ENCODE measurements around the gene VAMP1.
"Not testable (repeated sequence)": the region's sequence is repeated elsewhere in the genome, so short reads cannot be mapped to it uniquely, and the experiment has no call there.

The VAMP1 gene

DNA sequence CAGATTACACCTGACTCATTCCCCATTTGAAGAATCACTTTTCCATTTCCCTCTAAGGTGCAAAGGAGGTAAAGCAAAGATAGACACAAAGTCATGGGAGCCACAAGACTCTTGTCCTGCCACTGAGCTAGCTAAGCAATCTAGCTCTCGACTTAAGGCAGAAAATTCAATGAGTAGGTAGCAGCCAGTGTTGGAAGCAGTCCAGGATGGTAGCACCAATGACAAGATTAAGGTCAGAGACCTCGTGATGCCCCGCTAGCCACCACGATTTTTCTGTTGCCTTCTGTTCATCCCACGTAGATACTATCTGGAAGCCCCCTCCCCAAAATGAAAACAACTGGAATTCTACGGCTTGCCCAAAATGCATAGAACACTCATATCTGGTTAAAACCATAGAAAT, 1.4 kb downstream of the VAMP1 start:
- no peak for DNase-seq

GRCh38 chr12:6468283-6468575, 2.2 kb downstream of the VAMP1 start:
- DNase-seq: no peak

DNA sequence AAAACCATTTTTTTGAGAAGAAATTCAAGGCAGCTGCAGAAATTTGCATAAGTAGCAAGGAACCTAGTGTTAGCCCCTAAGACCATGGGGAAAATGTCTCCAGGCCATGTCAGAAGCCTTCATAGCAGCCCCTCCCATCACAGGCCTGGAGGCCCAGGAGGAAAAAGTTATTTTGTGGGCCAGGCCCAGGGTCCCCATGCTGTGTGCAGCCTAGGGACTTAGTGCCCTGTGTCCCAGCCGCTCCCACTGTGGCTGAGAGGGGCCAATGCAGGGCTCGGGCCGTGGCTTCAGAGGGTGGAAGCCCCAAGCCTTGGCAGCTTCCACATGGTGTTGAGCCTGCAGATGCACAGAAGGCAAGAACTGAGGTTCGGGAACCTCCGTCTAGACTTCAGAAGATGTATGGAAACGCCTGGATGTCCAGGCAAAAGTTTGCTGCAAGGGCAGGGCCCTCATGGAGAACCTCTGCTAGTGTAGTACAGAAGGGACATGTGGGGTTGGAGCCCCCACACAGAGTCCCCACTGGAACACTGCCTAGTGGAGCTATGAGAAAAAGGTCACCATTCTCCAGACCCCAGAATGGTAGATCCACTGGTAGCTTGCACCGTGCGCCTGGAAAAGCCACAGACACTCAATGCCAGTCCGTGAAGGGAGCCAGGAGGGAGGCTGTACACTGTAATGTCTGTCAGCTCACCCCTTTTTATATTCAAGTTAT, 2.8 kb downstream of the VAMP1 start:
- DNase-seq: not testable (repeated sequence)

- DNase-seq: not testable (repeated sequence)
These were observed 3.7 kb downstream of the VAMP1 start for GRCh38 chr12:6466751-6467150.

GRCh38 chr12:6466184-6466573, 4.3 kb downstream of the VAMP1 start:
- no peak for DNase-seq

GRCh38 chr12:6465467-6466183, 4.9 kb downstream of the VAMP1 start:
- DNase-seq: peak in 1 of 2 donors; percentile 61

GRCh38 chr12:6464531-6464930, 5.9 kb downstream of the VAMP1 start:
- DNase-seq: no peak

DNA sequence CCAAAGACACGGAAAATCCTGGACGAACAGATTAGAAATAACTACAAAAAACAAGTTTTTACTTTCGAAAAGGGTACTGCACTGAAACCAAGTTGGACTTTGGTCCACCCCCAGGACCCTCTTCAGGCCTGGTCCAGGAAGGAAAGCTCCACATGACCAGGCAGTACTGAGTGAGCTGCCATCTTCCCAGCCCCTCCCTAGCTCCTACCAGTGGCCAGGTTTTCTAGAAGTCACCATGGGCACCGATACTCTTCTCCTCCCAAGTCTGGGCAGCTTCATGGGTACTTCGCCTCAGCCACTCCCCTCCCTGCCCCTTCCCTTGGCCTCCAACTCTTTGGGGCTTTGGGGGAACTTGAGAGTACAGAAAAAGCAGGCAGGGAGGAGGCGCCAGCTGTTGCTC, 6.6 kb downstream of the VAMP1 start:
- DNase-seq: no peak

DNA sequence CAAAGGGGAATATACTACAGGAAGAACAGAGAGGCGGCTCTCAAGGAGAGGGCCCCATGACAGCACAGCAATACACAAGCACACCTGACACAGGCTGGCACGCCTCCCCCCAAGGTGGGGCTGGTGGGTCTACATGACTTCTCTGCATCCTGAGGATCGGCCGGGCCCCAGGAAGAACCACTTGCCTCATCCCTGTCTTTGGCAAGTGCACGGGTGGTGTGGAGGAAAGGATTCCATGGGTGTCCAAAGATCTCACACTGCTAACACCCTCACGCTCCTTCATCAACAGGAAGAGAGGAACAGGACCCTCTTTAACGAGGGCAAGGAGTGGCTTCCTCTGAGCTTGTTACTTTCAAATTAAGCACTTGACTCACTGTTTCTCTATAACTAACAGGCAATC, 7.3 kb downstream of the VAMP1 start:
- no peak for DNase-seq

GRCh38 chr12:6462234-6462995, 8.1 kb downstream of the VAMP1 start:
- peak in 1 of 2 donors; percentile 46 for DNase-seq

- peak; percentile 68 to 79 for DNase-seq
These were observed 8.9 kb downstream of the VAMP1 start for GRCh38 chr12:6461401-6462233.

DNA sequence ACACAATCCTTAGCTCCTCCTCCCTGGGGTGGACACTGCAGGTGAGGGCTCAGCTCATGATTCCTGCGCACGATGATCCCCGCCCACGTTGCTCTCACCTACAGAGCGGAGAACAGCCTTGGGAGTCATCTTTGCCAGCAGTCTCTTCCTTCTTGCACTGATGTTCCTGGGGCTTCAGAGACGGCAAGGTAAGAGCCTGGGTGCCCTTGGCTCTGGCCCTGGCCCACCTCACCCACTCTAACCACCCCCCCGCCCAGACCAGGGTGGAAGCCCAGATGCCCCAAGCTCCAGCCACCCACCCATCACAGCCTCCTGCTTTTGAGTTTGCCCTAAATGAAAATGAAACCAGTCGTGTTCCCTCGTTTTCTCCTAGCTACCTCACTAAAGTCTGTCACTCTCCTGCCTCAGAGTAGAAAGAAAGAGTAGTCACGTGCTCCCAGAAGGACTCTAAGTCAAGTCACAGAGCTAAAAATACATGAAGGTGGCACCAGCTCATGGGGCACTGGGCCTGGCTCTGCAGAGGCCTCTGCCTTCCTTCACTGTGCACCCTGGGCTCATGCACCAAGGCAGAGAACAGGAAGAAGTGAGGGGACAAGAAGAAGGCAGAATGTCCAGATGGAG, 9.6 kb downstream of the VAMP1 start:
- peak; percentile 55 to 62 for DNase-seq

- no peak for DNase-seq
These were observed 11.5 kb downstream of the VAMP1 start for GRCh38 chr12:6459004-6459337.

- DNase-seq: no peak
These were observed 12.0 kb downstream of the VAMP1 start for GRCh38 chr12:6458281-6459003.

DNA sequence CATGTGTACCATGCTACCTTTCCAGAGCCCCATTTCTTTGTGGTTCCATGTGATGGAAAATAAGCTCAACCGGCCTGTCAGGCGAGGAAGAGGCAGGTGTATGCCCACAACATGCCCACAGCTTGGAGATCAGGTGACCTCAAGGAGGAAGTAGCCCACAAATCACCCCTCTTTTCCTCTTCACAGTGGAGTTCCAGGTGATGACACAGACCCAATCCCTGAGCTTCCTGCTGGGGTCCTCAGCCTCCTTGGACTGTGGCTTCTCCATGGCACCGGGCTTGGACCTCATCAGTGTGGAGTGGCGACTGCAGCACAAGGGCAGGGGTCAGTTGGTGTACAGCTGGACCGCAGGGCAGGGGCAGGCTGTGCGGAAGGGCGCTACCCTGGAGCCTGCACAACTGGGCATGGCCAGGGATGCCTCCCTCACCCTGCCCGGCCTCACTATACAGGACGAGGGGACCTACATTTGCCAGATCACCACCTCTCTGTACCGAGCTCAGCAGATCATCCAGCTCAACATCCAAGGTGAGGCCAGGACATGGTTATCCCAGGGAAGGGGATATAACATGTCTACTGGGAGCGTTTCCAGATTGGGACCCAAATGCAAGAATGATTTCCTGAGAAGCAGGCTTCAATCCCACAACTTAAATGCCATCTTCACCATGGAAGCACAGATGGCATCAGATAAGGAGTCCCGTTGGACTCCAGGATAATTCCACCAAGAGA, 13.1 kb downstream of the VAMP1 start:
- DNase-seq: no peak

- DNase-seq: no peak
These were observed 17.4 kb downstream of the VAMP1 start for GRCh38 chr12:6452944-6453630.

- no peak for DNase-seq
These were observed 18.1 kb downstream of the VAMP1 start for GRCh38 chr12:6452245-6452943.

DNA sequence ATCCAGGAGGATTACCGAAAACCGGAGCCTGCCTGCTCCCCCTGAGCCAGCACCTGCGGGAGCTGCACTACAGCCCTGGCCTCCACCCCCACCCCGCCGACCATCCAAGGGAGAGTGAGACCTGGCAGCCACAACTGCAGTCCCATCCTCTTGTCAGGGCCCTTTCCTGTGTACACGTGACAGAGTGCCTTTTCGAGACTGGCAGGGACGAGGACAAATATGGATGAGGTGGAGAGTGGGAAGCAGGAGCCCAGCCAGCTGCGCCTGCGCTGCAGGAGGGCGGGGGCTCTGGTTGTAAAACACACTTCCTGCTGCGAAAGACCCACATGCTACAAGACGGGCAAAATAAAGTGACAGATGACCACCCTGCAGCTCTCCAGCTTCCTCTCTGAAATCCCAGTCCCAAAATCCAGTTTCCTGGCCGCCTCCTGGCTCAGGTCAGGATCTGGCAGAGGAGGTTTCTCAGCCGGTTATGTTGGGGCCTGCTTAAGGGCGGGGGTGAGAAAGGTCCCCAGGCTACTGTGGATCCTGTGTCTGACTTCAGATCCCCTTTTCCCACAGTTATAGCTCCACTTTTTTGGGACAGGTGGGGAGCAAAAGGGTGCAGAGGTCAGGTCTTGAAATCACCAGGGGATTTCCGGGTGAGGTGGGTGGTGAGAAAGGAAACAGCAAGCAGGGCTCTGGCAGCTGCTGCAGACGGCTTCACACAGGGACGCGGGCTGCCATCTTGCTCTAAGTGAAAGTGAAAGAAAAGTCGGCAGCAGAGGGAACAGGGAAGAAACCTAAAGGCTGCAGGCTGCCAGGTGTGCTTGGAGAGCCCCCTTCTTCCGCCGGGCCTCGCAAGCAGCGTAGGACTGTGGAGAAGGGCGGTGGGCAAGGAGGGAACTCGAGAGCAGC, 18.9 kb downstream of the VAMP1 start, which contains the start of gene TAPBPL:
Gene TAPBPL (plus strand): TSS at position 695 of the 897 bp plus-strand sequence. CDS start 207 bp downstream, outside the sequence.
- peak; percentile 74 to 80 for DNase-seq

GRCh38 chr12:6450869-6451347, 19.6 kb downstream of the VAMP1 start:
- no peak for DNase-seq

Data from activated CD4-positive, alpha-beta T cell treated with anti-CD3 and anti-CD28 coated beads for 4 hours (primary cell).